ENCODE measurements around the gene RPS18. TPM values are rescaled to one million over a fixed set of nuclear protein-coding genes. Genes with fewer than 3 reads are reported as not detected.

Gene RPS18
- total RNA-seq, 1 experiment from 2014 or later: 3,216 TPM

GRCh38 chr6:33315793-33316602 is 44.1 kb downstream of the RPS18 start:
- Histone ChIP-seq H3K4ac (ENCODE audit: low read depth, low read length) (no peak overlapping the region), H3K23ac (ENCODE audit: insufficient read length, low read depth, low read length) (no peak overlapping the region), H4K91ac (ENCODE audit: insufficient read length, low read depth, low read length) (no peak overlapping the region), H3K79me2 (ENCODE audit: insufficient read depth, low read length) (no peaks in the 10 kb centered on the region; the same call in 1 of the 2 replicates), H2BK12ac (ENCODE audit: insufficient read length, low read depth, low read length) (no peak overlapping the region), H2BK120ac (ENCODE audit: low read depth, low read length, poor library complexity, severe bottlenecking) (no peak overlapping the region), H2BK5ac (ENCODE audit: insufficient read length, low read length) (no peak overlapping the region), H4K5ac (ENCODE audit: insufficient read length, low read depth, low read length) (no peak overlapping the region), H2AFZ (ENCODE audit: low read length) (no peak overlapping the region), H3K18ac (ENCODE audit: insufficient read length, low read depth, low read length) (no peak overlapping the region), H3K79me1 (ENCODE audit: insufficient read depth, low read depth, low read length, poor library complexity, severe bottlenecking) (peaks cover 4% of the 10 kb centered on the region), H4K8ac (replicated peaks; ENCODE audit: insufficient read length, low read depth, low read length) (no peak overlapping the region), H3K27ac (ENCODE audit: insufficient read length, low read depth, low read length) (no peak overlapping the region), H3K9me3 (ENCODE audit: control insufficient read depth, low read depth, low read length) (no peaks in the 10 kb centered on the region), H3K56ac (ENCODE audit: insufficient read length, low read depth, low read length) (no peak overlapping the region), H2BK20ac (ENCODE audit: low read depth, low read length, poor library complexity, severe bottlenecking) (no peak overlapping the region), H2BK15ac (ENCODE audit: low read depth, low read length) (no peak overlapping the region), H3K4me2 (ENCODE audit: insufficient read depth, insufficient read length, low read length) (no peak overlapping the region), H2AK5ac (ENCODE audit: insufficient read length, low read length) (no peak overlapping the region), H3K27me3 (ENCODE audit: insufficient read depth, low read length) (no peaks in the 10 kb centered on the region), H4K20me1 (ENCODE audit: control insufficient read depth, insufficient read depth, insufficient read length) (no peaks in the 10 kb centered on the region), H3K14ac (ENCODE audit: insufficient read depth, low read length) (no peak overlapping the region), H3K4me1 (ENCODE audit: insufficient read depth, low read length) (no peaks in the 10 kb centered on the region; the same call in 1 of the 2 replicates), H3K23me2 (ENCODE audit: insufficient read length, low read depth, low read length, poor library complexity, severe bottlenecking) (peaks cover 31% of the 10 kb centered on the region), H3K9ac (ENCODE audit: extremely low read depth, insufficient read length, low read length) (no peak overlapping the region), H3T11ph (ENCODE audit: low read length) (no peak overlapping the region)
- no peak overlapping the region; a peak in 1 of 7 replicates for H3K27ac Mint-ChIP-seq
- H3K4me3 Mint-ChIP-seq: peak overlapping the region; percentile 94 to 98
- TF ChIP-seq, protein P1, sequence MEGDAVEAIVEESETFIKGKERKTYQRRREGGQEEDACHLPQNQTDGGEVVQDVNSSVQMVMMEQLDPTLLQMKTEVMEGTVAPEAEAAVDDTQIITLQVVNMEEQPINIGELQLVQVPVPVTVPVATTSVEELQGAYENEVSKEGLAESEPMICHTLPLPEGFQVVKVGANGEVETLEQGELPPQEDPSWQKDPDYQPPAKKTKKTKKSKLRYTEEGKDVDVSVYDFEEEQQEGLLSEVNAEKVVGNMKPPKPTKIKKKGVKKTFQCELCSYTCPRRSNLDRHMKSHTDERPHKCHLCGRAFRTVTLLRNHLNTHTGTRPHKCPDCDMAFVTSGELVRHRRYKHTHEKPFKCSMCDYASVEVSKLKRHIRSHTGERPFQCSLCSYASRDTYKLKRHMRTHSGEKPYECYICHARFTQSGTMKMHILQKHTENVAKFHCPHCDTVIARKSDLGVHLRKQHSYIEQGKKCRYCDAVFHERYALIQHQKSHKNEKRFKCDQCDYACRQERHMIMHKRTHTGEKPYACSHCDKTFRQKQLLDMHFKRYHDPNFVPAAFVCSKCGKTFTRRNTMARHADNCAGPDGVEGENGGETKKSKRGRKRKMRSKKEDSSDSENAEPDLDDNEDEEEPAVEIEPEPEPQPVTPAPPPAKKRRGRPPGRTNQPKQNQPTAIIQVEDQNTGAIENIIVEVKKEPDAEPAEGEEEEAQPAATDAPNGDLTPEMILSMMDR (conservative IDR thresholded peaks at IDR 0.05): no peak
- no peaks in the 10 kb centered on the region for H3K9me3 Mint-ChIP-seq
- H3K4me1 Mint-ChIP-seq: peaks cover 54 to 59% of the 10 kb centered on the region in 2 experiments
- H3K36me3 Mint-ChIP-seq (ENCODE audit: insufficient read depth in 1 of 3, low read depth in 3 of 3): peaks cover 18 to 42% (median 34%) of the 10 kb centered on the region in 3 experiments; a peak in 6 of 7 replicates
- WGBS (ENCODE audit: extremely low coverage, insufficient read length, low lambda C conversion rate): no CpG with 5 or more reads among the region's 17 CpGs
- DNase-seq: no peak
- no peaks in the 10 kb centered on the region; the same call in 1 of the 2 replicates for H3K27me3 Mint-ChIP-seq (ENCODE audit: low read depth)

All from H9 (cell line).